Measurements from ENCODE around the gene GPX1. TPM values are rescaled to one million over a fixed set of nuclear protein-coding genes. Genes with fewer than 3 reads are reported as not detected.

The GPX1 gene
- total and polyA plus RNA-seq, 2 of the 8 experiments (the other 6 are each of a cell fraction or from before 2014, with no cell fraction given), result 250 to 757 TPM

DNA sequence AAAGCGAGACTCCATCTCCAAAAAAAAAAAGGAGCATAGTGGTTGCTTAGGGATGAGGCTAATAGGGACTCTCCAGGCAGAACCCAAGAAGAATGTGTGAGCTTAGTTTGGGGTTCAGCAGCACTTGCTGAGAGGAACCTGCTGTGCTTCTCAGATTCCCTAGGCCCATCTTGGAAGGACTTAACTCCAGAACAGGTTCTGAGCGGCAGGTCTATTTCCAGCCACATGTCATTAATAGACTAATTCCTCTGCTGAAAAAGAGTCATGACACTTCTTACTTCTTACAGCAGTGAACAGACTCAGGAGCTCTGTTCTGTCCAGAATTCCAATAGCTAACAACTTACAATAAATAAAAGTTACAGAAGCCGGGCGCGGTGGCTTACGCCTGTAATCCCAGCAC is 31.1 kb upstream of the GPX1 start:
- Histone ChIP-seq H2AK5ac (ENCODE audit: low read depth, low read length) (no peak overlapping the region), H3K56ac (replicated peaks; ENCODE audit: insufficient read length, low read depth, low read length) (no peak overlapping the region), H3K27me3 (replicated peaks in 1 of 4; ENCODE audit: control insufficient read depth in 3 of 4, extremely low read depth in 1 of 4, insufficient read depth in 3 of 4, low read length in 3 of 4) (no peaks in the 10 kb centered on the region), H3K23ac (ENCODE audit: insufficient read length) (no peak overlapping the region), H3K9ac (replicated peaks in 1 of 4; ENCODE audit: extremely low read depth in 1 of 4, low read depth in 3 of 4, low read length in 3 of 4) (no peak overlapping the region), H3K4me3 (ENCODE audit: extremely low read depth in 1 of 4, insufficient read depth in 2 of 4, low read depth in 3 of 4, low read length in 4 of 4) (no peak overlapping the region), H2BK15ac (ENCODE audit: low read length) (no peak overlapping the region), H2BK120ac (replicated peaks; ENCODE audit: low read depth, low read length) (no peak overlapping the region), H3K27ac (ENCODE audit: low read depth, low read length) (no peak overlapping the region), H2AFZ (ENCODE audit: low read length) (no peak overlapping the region), H3K18ac (ENCODE audit: extremely low read depth, low read length) (no peak overlapping the region), H3K9me3 (ENCODE audit: insufficient read depth in 2 of 2, low read depth in 1 of 2, low read length in 1 of 2) (no peaks in the 10 kb centered on the region), H3K36me3 (ENCODE audit: control insufficient read depth in 2 of 4, insufficient read depth in 4 of 4, low read length in 3 of 4) (no peaks in the 10 kb centered on the region; a peak in 1 of 8 replicates), H2BK5ac (ENCODE audit: low read depth, low read length) (no peak overlapping the region), H2BK12ac (ENCODE audit: low read depth, low read length) (no peak overlapping the region), H4K20me1 (replicated peaks in 1 of 2; ENCODE audit: control insufficient read depth in 1 of 2, insufficient read depth in 2 of 2, low read length in 2 of 2) (peaks cover 6 to 18% of the 10 kb centered on the region in 2 experiments), H4K91ac (replicated peaks; ENCODE audit: insufficient read length, low read length) (no peak overlapping the region), H3K4ac (replicated peaks; ENCODE audit: insufficient read length, low read depth, low read length) (no peak overlapping the region), H3K23me2 (ENCODE audit: low read depth, low read length) (no peaks in the 10 kb centered on the region), H2BK20ac (ENCODE audit: low read length) (no peak overlapping the region), H3K79me2 (ENCODE audit: control insufficient read depth in 1 of 2, insufficient read depth in 2 of 2, low read length in 2 of 2) (peaks cover 10 to 90% of the 10 kb centered on the region in 2 experiments), H4K8ac (ENCODE audit: extremely low read depth, insufficient read depth, low read length) (no peak overlapping the region), H3K4me2 (ENCODE audit: insufficient read depth in 1 of 2, low read depth in 2 of 2, low read length in 2 of 2) (no peak overlapping the region), H3K4me1 (replicated peaks in 1 of 4; ENCODE audit: control insufficient read depth in 3 of 4, insufficient read depth in 4 of 4, low read length in 3 of 4) (no peaks in the 10 kb centered on the region), H3K14ac (ENCODE audit: insufficient read length) (no peak overlapping the region), H3K79me1 (ENCODE audit: low read depth, low read length) (peaks cover 14% of the 10 kb centered on the region), H4K5ac (ENCODE audit: insufficient read length, low read depth, low read length) (no peak overlapping the region)
- DNase-seq (ENCODE audit: low read depth in 1 of 2, low spot score in 2 of 2) (no peak), FAIRE-seq (no peak)
- POLR2A ChIA-PET (ENCODE audit: partially characterized antibody), result interaction anchor here (0.6 to 1.8 kb wide), 5 partner anchors 9 to 49 kb away, joined by 3 to 7 read pairs (median 3); partner anchors contain the start of genes GPX1, RHOA and USP4
- 88% methylated on average over 5 of the region's 6 CpGs; no CpG with 5 or more reads in 1 of the 2 experiments for WGBS, 2 experiments (ENCODE audit: extremely low coverage in 1 of 2, insufficient coverage in 1 of 2, insufficient read length in 1 of 2, insufficient replicate concordance in 2 of 2, low coverage in 1 of 2, low lambda C conversion rate in 2 of 2, missing lambda C conversion rate in 1 of 2)
- CTCF ChIA-PET (ENCODE audit: partially characterized antibody), result interaction anchor here (0.6 to 1.6 kb wide), 6 partner anchors 12 to 467 kb away, joined by 3 to 4 read pairs (median 3); partner anchors contain the start of gene AMT
- no peak for TF ChIP-seq SUZ12 (IDR thresholded peaks at IDR 0.05; ENCODE audit: low read length)
- TF ChIP-seq POU5F1 (IDR thresholded peaks at IDR 0.05; ENCODE audit: low read depth, low read length), result no peak
- TF ChIP-seq TBP (IDR thresholded peaks at IDR 0.05; ENCODE audit: low read depth, low read length), result no peak
- no peak for TF ChIP-seq CEBPB (IDR thresholded peaks at IDR 0.05; ENCODE audit: low read depth, low read length)
- TF ChIP-seq SIRT6 (IDR thresholded peaks at IDR 0.05; ENCODE audit: low read length), result no peak
- no peak for TF ChIP-seq HDAC2 (IDR thresholded peaks at IDR 0.05; ENCODE audit: borderline replicate concordance in 1 of 2, low read depth in 2 of 2, low read length in 2 of 2)
- no peak for TF ChIP-seq RFX5 (IDR thresholded peaks at IDR 0.05; ENCODE audit: borderline replicate concordance, low read depth, low read length)
- TF ChIP-seq SIX5 (IDR thresholded peaks at IDR 0.05; ENCODE audit: low read depth, low read length), result no peak
- TF ChIP-seq HDAC6 (IDR thresholded peaks at IDR 0.05; ENCODE audit: low read depth, low read length), result no peak
- TF ChIP-seq SP4 (IDR thresholded peaks at IDR 0.05; ENCODE audit: low read length), result no peak
- TF ChIP-seq ASH2L (IDR thresholded peaks at IDR 0.05; ENCODE audit: low read length), result no peak
- TF ChIP-seq BCL11A (IDR thresholded peaks at IDR 0.05; ENCODE audit: low read depth in 2 of 2, low read length in 2 of 2), result no peak
